K562 (cell line): ENCODE results near the gene AGPAT1. TPM values are rescaled to one million over a fixed set of nuclear protein-coding genes. Genes with fewer than 3 reads are reported as not detected.

Source experiments
- BRCA1 ChIP-seq, 2 experiments: fragments of 450-650 bp in 1 of 2; sonication (generic) in 1 of 2; formaldehyde crosslinking in 1 of 2; IDR thresholded peaks; 2 replicates each; pipeline versions ENCODE4 v1.5.0 to v1.6.1; 2017 to 2020; ENCODE audit warnings: mild to moderate bottlenecking in 1 of 2, missing genetic modification reagents in 1 of 2
- CBFA2T3 ChIP-seq: fragments of 450-650 bp; IDR thresholded peaks from 2 replicates; pipeline ENCODE4 v1.6.1; 2017
- EHMT2 ChIP-seq: fragments of 450-650 bp; IDR thresholded peaks from 2 replicates; pipeline ENCODE4 v1.6.1; 2018; ENCODE audit warnings: antibody characterized with exemption
- EZH2 ChIP-seq: IDR thresholded peaks from 2 replicates; pipeline ENCODE4 v1.6.1; 2012; ENCODE audit warnings: low read depth, mild to moderate bottlenecking, inconsistent platforms, low read length, borderline replicate concordance
- GTF2F1 ChIP-seq: IDR thresholded peaks from 2 replicates; pipeline ENCODE4 v1.6.1; 2011; ENCODE audit warnings: low read depth, low read length, improper control_type of control experiment
- HDAC3 ChIP-seq: fragments of 450-650 bp; IDR thresholded peaks from 2 replicates; pipeline ENCODE4 v1.6.1; 2018; ENCODE audit warnings: borderline replicate concordance, mild to moderate bottlenecking, moderate library complexity; ENCODE audit not compliant: partially characterized antibody
- HNRNPL ChIP-seq: fragments of 200-400 bp; formaldehyde crosslinking; IDR thresholded peaks from 2 replicates; pipeline ENCODE4 v1.6.1; 2017; ENCODE audit warnings: low read depth, mild to moderate bottlenecking, low read length
- IRF2 ChIP-seq: sonication (generic); formaldehyde crosslinking; IDR thresholded peaks from 2 replicates; pipeline ENCODE4 v1.8.1; 2022; ENCODE audit warnings: mild to moderate bottlenecking, missing genetic modification reagents
- MCM7 ChIP-seq, 2 experiments: fragments of 450-650 bp; IDR thresholded peaks; 2 replicates each; pipeline ENCODE4 v1.6.1; 2016 to 2018
- NR1H2 ChIP-seq: sonication (generic); formaldehyde crosslinking; IDR thresholded peaks from 2 replicates; pipeline ENCODE4 v1.4.0; 2020; ENCODE audit warnings: mild to moderate bottlenecking, missing genetic modification reagents
- NR4A1 ChIP-seq, 2 experiments: fragments of 250-450 bp in 1 of 2; fragments of 450-650 bp in 1 of 2; sonication (Bioruptor Pico) in 1 of 2; IDR thresholded peaks; 2 replicates each; pipeline versions ENCODE4 v1.4.0 to v1.6.1; 2016 to 2020; ENCODE audit warnings: mild to moderate bottlenecking in 2 of 2, missing compliant biosample characterization in 1 of 2, missing genetic modification characterization in 1 of 2, moderate library complexity in 1 of 2
- PCBP2 ChIP-seq: fragments of 200-400 bp; formaldehyde crosslinking; IDR thresholded peaks from 2 replicates; pipeline ENCODE4 v1.6.1; 2018; ENCODE audit warnings: low read length, low read depth, mild to moderate bottlenecking, moderate library complexity; ENCODE audit not compliant: poor library complexity, severe bottlenecking
- RFX5 ChIP-seq: IDR thresholded peaks from 2 replicates; pipeline ENCODE4 v1.6.1; 2011; ENCODE audit warnings: low read depth, mild to moderate bottlenecking, improper control_type of control experiment, low read length
- SP2 ChIP-seq: IDR thresholded peaks from 2 replicates; pipeline ENCODE4 v1.6.1; 2011; ENCODE audit warnings: mild to moderate bottlenecking, low read depth, low read length, moderate library complexity; ENCODE audit not compliant: poor library complexity, severe bottlenecking; ENCODE audit errors: extremely low read depth
- SREBF2 ChIP-seq: sonication (generic); formaldehyde crosslinking; IDR thresholded peaks from 2 replicates; pipeline ENCODE4 v1.4.0; 2020; ENCODE audit warnings: mild to moderate bottlenecking, missing genetic modification reagents
- TAF15 ChIP-seq: fragments of 200-400 bp; formaldehyde crosslinking; IDR thresholded peaks from 2 replicates; pipeline ENCODE4 v1.6.1; 2017; ENCODE audit warnings: mild to moderate bottlenecking, low read depth, low read length, moderate library complexity
- U2AF1 ChIP-seq: fragments of 200-400 bp; formaldehyde crosslinking; optimal IDR thresholded peaks from 2 replicates; pipeline ENCODE3; 2017; ENCODE audit warnings: mild to moderate bottlenecking, low read depth, low read length, moderate library complexity
- ZBTB8A ChIP-seq: fragments of 450-650 bp; IDR thresholded peaks from 2 replicates; pipeline ENCODE4 v1.6.1; 2018; ENCODE audit warnings: mild to moderate bottlenecking, moderate library complexity; ENCODE audit not compliant: partially characterized antibody
- ZFX ChIP-seq: sonication (generic); formaldehyde crosslinking; IDR thresholded peaks from 2 replicates; pipeline ENCODE4 v1.8.0; 2022; ENCODE audit warnings: mild to moderate bottlenecking, missing genetic modification reagents, moderate library complexity
- ZNF146 ChIP-seq: IDR thresholded peaks from one replicate; pipeline ENCODE4 v1.6.1; 2018; ENCODE audit warnings: missing compliant biosample characterization; ENCODE audit not compliant: unreplicated experiment
- ZNF232 ChIP-seq: sonication (generic); formaldehyde crosslinking; IDR thresholded peaks from 2 replicates; pipeline ENCODE4 v1.8.0; 2022; ENCODE audit warnings: mild to moderate bottlenecking, missing genetic modification reagents
- ZNF354B ChIP-seq: fragments of 250-450 bp; sonication (Bioruptor Pico); IDR thresholded peaks from 2 replicates; pipeline ENCODE4 v1.4.0; 2020
- ZNF384 ChIP-seq: IDR thresholded peaks from 2 replicates; pipeline ENCODE4 v1.6.1; 2012; ENCODE audit warnings: low read depth, low read length, improper control_type of control experiment
- ZSCAN29 ChIP-seq: fragments of 450-650 bp; IDR thresholded peaks from 2 replicates; pipeline ENCODE4 v1.6.1; 2017
- polyA plus RNA-seq, 8 experiments: library from polyadenylated mRNA; depleted of rRNA in 4 of 8; stranded (reverse) in 5 of 8; unstranded in 3 of 8; fragments of >200 nt; fragmentation: Nextera tagmentation in 2 of 8; fragmentation: Illumina TruSeq in 1 of 8; extraction: Ambion mirVana in 2 of 8; extraction: Trizol in 1 of 8; gene quantifications; 2 replicates each; pipeline versions ENCODE4 v1.2.1 to v1.2.3, GENCODE V29; 2011 to 2014; ENCODE audit warnings: inconsistent platforms in 1 of 8, missing spikeins in 1 of 8
- total RNA-seq, 7 experiments: library from RNA; depleted of rRNA in 6 of 7; stranded (reverse); fragments of >200 nt in 6 of 7; fragmentation: Illumina TruSeq in 2 of 7; extraction: Trizol in 2 of 7; gene quantifications; 2 replicates each; pipeline versions ENCODE4 v1.2.1 to v1.2.3, GENCODE V29; 2011 to 2021; ENCODE audit warnings: low replicate concordance in 1 of 7
- TF ChIP-seq, protein P1 (sequence below): sonication (generic); IDR thresholded peaks from 2 replicates; pipeline ENCODE4 v1.6.1; 2016
- TF ChIP-seq, protein P2 (sequence below): IDR thresholded peaks from 2 replicates; pipeline ENCODE4 v1.6.1; 2011; ENCODE audit warnings: borderline replicate concordance, low read depth, mild to moderate bottlenecking, moderate library complexity, low read length; ENCODE audit not compliant: insufficient read depth, poor library complexity, severe bottlenecking
- TF ChIP-seq, protein P3 (sequence below): fragments of 450-650 bp; formaldehyde crosslinking; IDR thresholded peaks from 2 replicates; pipeline ENCODE4 v1.4.0; 2022; ENCODE audit warnings: mild to moderate bottlenecking, moderate library complexity

Gene AGPAT1
- total and polyA plus RNA-seq, 9 of the 15 experiments (the other 6 are each of a cell fraction or from before 2014, with no cell fraction given) = 37.9 to 176 (median 69.4) TPM

DNA sequence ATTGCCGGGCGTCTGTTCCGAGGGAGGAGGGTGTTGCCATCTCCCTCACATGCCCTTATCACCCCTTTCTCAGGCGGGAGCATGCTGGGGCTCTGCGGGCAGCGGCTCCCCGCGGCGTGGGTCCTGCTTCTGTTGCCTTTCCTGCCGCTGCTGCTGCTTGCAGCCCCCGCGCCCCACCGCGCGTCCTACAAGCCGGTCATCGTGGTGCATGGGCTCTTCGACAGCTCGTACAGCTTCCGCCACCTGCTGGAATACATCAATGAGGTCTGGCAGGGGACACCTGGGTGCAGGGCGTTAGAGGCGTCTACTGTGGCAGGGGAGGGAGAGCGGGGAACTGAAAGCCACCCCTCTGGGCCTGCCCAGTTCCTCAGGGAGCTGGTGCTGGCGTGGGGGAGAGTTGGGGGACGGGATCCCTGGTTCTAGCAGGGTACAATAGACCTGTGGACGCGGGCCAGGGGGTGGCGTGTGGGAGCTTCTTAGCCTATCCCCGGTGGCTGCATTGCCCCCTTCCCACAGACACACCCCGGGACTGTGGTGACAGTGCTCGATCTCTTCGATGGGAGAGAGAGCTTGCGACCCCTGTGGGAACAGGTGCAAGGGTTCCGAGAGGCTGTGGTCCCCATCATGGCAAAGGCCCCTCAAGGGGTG lies 21.2 kb downstream of the AGPAT1 start (continued):
- TF ChIP-seq ZBTB8A (no peak), ZFX (CRISPR knock-in tag) (no peak), U2AF1 (no peak), ZNF384 (peak; percentile 48), EHMT2 (no peak), MCM7 (IDR thresholded peaks at IDR 0.05) (0 out of 4 replicates have a peak, but pooled peaks of 1 of the 2 experiments have one; percentile 71), ZNF354B (CRISPR knock-in tag) (no peak), ZNF146 (CRISPR knock-in tag) (no peak), TAF15 (no peak), IRF2 (CRISPR knock-in tag) (no peak), ZNF232 (CRISPR knock-in tag) (no peak), ZSCAN29 (peak; percentile 54; the same call in 1 of the 2 replicates), PCBP2 (no peak), BRCA1 (IDR thresholded peaks at IDR 0.05) (no peak), BRCA1 (CRISPR knock-in tag; IDR thresholded peaks at IDR 0.05) (no peak), NR1H2 (CRISPR knock-in tag) (0 out of 2 replicates have a peak, but pooled peaks have one; percentile 76), SP2 (no peak), HDAC3 (no peak), CBFA2T3 (peak; percentile 79), NR4A1 (CRISPR knock-in tag; IDR thresholded peaks at IDR 0.05) (no peak), NR4A1 (tag; IDR thresholded peaks at IDR 0.05) (no peak), RFX5 (no peak), SREBF2 (CRISPR knock-in tag) (no peak), EZH2 (no peak), HNRNPL (no peak), GTF2F1 (no peak; the same call in 1 of the 2 replicates)
- TF ChIP-seq, protein P1, sequence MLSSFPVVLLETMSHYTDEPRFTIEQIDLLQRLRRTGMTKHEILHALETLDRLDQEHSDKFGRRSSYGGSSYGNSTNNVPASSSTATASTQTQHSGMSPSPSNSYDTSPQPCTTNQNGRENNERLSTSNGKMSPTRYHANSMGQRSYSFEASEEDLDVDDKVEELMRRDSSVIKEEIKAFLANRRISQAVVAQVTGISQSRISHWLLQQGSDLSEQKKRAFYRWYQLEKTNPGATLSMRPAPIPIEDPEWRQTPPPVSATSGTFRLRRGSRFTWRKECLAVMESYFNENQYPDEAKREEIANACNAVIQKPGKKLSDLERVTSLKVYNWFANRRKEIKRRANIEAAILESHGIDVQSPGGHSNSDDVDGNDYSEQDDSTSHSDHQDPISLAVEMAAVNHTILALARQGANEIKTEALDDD = no peak
- TF ChIP-seq, protein P2, sequence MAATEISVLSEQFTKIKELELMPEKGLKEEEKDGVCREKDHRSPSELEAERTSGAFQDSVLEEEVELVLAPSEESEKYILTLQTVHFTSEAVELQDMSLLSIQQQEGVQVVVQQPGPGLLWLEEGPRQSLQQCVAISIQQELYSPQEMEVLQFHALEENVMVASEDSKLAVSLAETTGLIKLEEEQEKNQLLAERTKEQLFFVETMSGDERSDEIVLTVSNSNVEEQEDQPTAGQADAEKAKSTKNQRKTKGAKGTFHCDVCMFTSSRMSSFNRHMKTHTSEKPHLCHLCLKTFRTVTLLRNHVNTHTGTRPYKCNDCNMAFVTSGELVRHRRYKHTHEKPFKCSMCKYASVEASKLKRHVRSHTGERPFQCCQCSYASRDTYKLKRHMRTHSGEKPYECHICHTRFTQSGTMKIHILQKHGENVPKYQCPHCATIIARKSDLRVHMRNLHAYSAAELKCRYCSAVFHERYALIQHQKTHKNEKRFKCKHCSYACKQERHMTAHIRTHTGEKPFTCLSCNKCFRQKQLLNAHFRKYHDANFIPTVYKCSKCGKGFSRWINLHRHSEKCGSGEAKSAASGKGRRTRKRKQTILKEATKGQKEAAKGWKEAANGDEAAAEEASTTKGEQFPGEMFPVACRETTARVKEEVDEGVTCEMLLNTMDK = peak; percentile 66
- TF ChIP-seq, protein P3, sequence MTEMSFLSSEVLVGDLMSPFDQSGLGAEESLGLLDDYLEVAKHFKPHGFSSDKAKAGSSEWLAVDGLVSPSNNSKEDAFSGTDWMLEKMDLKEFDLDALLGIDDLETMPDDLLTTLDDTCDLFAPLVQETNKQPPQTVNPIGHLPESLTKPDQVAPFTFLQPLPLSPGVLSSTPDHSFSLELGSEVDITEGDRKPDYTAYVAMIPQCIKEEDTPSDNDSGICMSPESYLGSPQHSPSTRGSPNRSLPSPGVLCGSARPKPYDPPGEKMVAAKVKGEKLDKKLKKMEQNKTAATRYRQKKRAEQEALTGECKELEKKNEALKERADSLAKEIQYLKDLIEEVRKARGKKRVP (CRISPR knock-in tag) = no peak
